Esophagus squamous epithelium (tissue), 5 donors: ENCODE data around the gene RSBN1. TPM values are rescaled to one million over a fixed set of nuclear protein-coding genes. Genes with fewer than 3 reads are reported as not detected.

Experiments
- DNase-seq: peaks from one replicate; lab custom pipeline; 2025; lab: John Stamatoyannopoulos, UW
- H3K27ac ChIP-seq, 4 donors: fragments of 200-600 bp; sonication (generic); one replicate each; pipeline ENCODE4 v1.5.1; 2016 to 2019; ENCODE audit warnings: mild to moderate bottlenecking in 1 of 4
- H3K27me3 ChIP-seq, 4 donors: fragments of 200-600 bp; sonication (generic); 1 replicate in 3 of 4; 2 replicates in 1 of 4; pipeline versions ENCODE4 v1.5.1 to v1.6.0; 2017 to 2021; ENCODE audit warnings: antibody characterized with exemption in 1 of 4
- H3K36me3 ChIP-seq, 3 donors: fragments of 200-600 bp; sonication (generic); one replicate each; pipeline ENCODE4 v1.5.1; 2016 to 2019
- H3K4me1 ChIP-seq, 3 donors: fragments of 200-600 bp; sonication (generic); one replicate each; pipeline ENCODE4 v1.5.1; 2017 to 2019
- H3K4me3 ChIP-seq, 4 donors: fragments of 200-600 bp; sonication (generic); 1 replicate in 3 of 4; 2 replicates in 1 of 4; pipeline ENCODE4 v1.5.1; 2016 to 2019; ENCODE audit warnings: mild to moderate bottlenecking in 2 of 4, moderate library complexity in 1 of 4
- H3K9me3 ChIP-seq, 3 donors: fragments of 200-600 bp; sonication (generic); one replicate each; pipeline ENCODE4 v1.5.1; 2016 to 2019
- CTCF ChIP-seq, 6 experiments: fragments of 450-650 bp in 4 of 6; fragments of 200-600 bp in 2 of 6; sonication (generic) in 2 of 6; IDR thresholded peaks; one replicate each; pipeline ENCODE4 v1.5.1; 2016 to 2019; ENCODE audit warnings: antibody characterized with exemption in 6 of 6, mild to moderate bottlenecking in 4 of 6, moderate library complexity in 4 of 6
- POLR2A ChIP-seq, 4 donors: fragments of 450-650 bp; IDR thresholded peaks; one replicate each; pipeline ENCODE4 v1.6.1; 2017; ENCODE audit warnings: antibody characterized with exemption in 4 of 4, mild to moderate bottlenecking in 4 of 4, moderate library complexity in 3 of 4
- WGBS, 2 donors: methylation state at CpG; one replicate each; pipeline ENCODE4 v1.1.5; 2018; 5-methylcytosine and 5-hydroxymethylcytosine counted together
- intact Hi-C: fragments of 100-400 bp; cut with DNase I; formaldehyde crosslinking; loops from one replicate; pipeline ENCODE4 v1.15.0; 2022
- total RNA-seq, 4 donors: library from RNA; depleted of rRNA; stranded (reverse); fragments of >200 nt; gene quantifications; one replicate each; pipeline ENCODE4 v1.1.0, GENCODE V29; 2016
- donor health status: DM: yes; HTN: yes; CAD: no.

RSBN1 gene
- total RNA-seq, 4 donors from 2014 or later, result 8.0 to 18.7 (median 10.6) TPM

- intact Hi-C loops, result no loop called here
- Histone ChIP-seq H3K4me1 (peaks cover 7 to 79% (median 25%) of the 10 kb centered on the region in 3 donors), H3K36me3 (no peaks in the 10 kb centered on the region), H3K9me3 (no peaks in the 10 kb centered on the region), H3K27me3 (no peaks in the 10 kb centered on the region), H3K27ac (peak overlapping the region in 1 of 4 donors; percentile 97), H3K4me3 (no peak overlapping the region)
- 77 to 83% methylated on average over 4 of the region's 4 CpGs for WGBS, 2 donors
- TF ChIP-seq CTCF (IDR thresholded peaks at IDR 0.05), result no peak
- TF ChIP-seq POLR2A (IDR thresholded peaks at IDR 0.05), result no peak
- DNase-seq, result no peak
Measured at GRCh38 chr1:113808450-113809195, 3.7 kb downstream of the RSBN1 start.

- Histone ChIP-seq H3K9me3 (no peaks in the 10 kb centered on the region), H3K4me3 (no peak overlapping the region), H3K36me3 (no peaks in the 10 kb centered on the region), H3K4me1 (peaks cover 7 to 90% (median 25%) of the 10 kb centered on the region in 3 donors), H3K27ac (peak overlapping the region in 2 of 4 donors; percentile 27 to 38), H3K27me3 (no peaks in the 10 kb centered on the region)
- WGBS, 2 donors, result 66 to 74% methylated on average over 4 of the region's 4 CpGs
- DNase-seq, result no peak
- TF ChIP-seq POLR2A (IDR thresholded peaks at IDR 0.05) (no peak), CTCF (IDR thresholded peaks at IDR 0.05) (no peak)
- intact Hi-C loops, result no loop called here
Measured at GRCh38 chr1:113805639-113806038, 6.6 kb downstream of the RSBN1 start.

- intact Hi-C loops, result no loop called here
- no peaks in the 10 kb centered on the region for H3K36me3 ChIP-seq
- no peaks in the 10 kb centered on the region for H3K9me3 ChIP-seq
- no peaks in the 10 kb centered on the region for H3K27me3 ChIP-seq
- H3K4me3 ChIP-seq, result no peak overlapping the region
- WGBS, 2 donors, result 86 to 100% methylated on average over 6 of the region's 6 CpGs
- H3K4me1 ChIP-seq, result peaks cover 4 to 90% (median 24%) of the 10 kb centered on the region in 3 donors
- H3K27ac ChIP-seq, result peak overlapping the region in 1 of 4 donors; percentile 38
- no peak for DNase-seq
- TF ChIP-seq POLR2A (IDR thresholded peaks at IDR 0.05) (no peak), CTCF (IDR thresholded peaks at IDR 0.05) (no peak)
Measured at GRCh38 chr1:113805256-113805531, 7.1 kb downstream of the RSBN1 start.

GRCh38 chr1:113804421-113805255 is 7.6 kb downstream of the RSBN1 start:
- Histone ChIP-seq H3K27me3 (no peaks in the 10 kb centered on the region), H3K9me3 (no peaks in the 10 kb centered on the region), H3K4me3 (no peak overlapping the region), H3K27ac (peak overlapping the region in 1 of 4 donors; percentile 38), H3K4me1 (peaks cover 2 to 90% (median 19%) of the 10 kb centered on the region in 3 donors), H3K36me3 (no peaks in the 10 kb centered on the region)
- TF ChIP-seq POLR2A (IDR thresholded peaks at IDR 0.05) (no peak), CTCF (IDR thresholded peaks at IDR 0.05) (no peak)
- DNase-seq, result no peak
- 63 to 65% methylated on average over 8 of the region's 8 CpGs for WGBS, 2 donors
- intact Hi-C loops, result no loop called here
